AG09319 (cell line): ENCODE results near the gene HPS1.

ENCODE experiments used
- DNase-seq: peaks from one replicate; pipeline ENCODE4 v3.0.0-alpha.2; 2010; ENCODE audit warnings: low read depth; ENCODE audit errors: extremely low read depth
- TF ChIP-seq, protein P1 (sequence below): IDR thresholded peaks from 2 replicates; pipeline ENCODE4 v1.5.1; 2011; ENCODE audit warnings: low read depth, mild to moderate bottlenecking, inconsistent platforms, low read length, moderate library complexity

HPS1 gene

DNA sequence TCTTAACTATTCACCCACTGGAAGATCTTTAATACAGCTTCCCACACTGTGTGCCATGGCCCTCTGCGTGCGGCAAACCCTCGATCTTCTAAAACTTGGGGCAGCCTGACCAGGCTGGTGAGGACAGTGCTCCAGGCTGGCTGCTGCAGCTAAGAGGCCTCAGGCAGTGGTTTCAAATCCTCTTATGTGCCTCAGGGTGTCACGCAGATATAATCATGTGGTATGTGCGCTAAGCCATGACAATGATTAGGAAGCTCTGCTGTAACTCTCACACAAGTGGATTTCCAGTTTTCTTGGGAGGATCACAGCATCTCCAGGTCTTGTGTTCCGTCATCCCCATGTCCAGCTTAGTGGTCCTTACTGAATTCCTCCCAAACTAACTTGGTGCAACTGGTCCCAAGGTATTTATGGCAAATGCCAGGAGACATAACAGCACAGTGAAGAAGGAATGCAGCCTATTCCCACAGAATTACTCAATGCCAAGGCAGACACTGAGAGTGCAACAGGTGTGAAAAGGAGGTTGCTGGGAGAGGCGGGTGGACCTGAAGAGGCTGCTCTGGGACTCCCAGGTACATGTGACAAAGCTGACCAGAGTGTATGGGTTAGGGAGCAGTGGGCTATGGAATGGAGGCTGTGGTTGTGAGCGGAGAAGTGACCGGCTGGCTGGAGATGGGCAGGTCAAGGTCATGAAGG is 2.3 kb downstream of the HPS1 start:
- TF ChIP-seq, protein P1, sequence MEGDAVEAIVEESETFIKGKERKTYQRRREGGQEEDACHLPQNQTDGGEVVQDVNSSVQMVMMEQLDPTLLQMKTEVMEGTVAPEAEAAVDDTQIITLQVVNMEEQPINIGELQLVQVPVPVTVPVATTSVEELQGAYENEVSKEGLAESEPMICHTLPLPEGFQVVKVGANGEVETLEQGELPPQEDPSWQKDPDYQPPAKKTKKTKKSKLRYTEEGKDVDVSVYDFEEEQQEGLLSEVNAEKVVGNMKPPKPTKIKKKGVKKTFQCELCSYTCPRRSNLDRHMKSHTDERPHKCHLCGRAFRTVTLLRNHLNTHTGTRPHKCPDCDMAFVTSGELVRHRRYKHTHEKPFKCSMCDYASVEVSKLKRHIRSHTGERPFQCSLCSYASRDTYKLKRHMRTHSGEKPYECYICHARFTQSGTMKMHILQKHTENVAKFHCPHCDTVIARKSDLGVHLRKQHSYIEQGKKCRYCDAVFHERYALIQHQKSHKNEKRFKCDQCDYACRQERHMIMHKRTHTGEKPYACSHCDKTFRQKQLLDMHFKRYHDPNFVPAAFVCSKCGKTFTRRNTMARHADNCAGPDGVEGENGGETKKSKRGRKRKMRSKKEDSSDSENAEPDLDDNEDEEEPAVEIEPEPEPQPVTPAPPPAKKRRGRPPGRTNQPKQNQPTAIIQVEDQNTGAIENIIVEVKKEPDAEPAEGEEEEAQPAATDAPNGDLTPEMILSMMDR, result no peak
- no peak for DNase-seq

DNA sequence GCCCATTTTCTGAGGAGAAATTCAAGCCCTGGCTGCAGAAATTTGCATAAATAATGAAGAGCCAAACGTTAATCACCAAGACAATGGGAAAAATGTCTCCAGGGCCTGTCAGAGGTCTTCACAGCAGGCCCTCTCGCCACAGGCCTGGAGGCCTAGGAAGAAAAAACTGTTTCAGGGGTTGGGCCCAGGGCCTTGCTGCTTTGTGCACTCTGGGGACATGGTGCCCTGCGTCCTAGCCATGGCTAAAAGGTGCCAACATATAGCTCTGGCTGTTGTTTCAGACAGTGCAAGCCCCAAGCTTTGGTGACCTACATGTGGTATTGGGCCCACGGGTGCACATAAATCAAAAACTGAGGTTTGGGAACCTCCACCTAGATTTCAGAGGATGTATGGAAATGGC is 8.0 kb downstream of the HPS1 start:
- TF ChIP-seq, protein P1, result no peak
- DNase-seq, result no peak

DNA sequence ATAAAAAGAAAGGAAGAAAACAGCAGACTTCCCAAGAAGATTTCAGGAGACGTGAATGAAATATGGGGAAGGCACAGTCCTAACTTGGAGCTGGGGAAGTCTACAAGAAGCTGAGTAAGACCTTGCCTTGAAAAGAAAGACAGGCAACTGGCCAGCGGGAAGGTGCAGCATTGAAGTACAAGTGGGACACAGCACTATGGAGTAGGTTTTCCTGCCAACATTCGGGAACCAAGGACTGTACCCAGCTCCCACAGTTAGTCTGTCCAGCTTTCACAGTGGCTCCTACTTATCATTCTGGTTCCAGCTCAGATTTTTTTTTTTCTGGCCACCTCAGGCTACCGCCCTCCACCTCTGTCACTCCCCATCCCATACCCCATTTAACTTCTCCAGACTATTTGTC is 10.0 kb downstream of the HPS1 start:
- TF ChIP-seq, protein P1, result no peak
- DNase-seq, result no peak

DNA sequence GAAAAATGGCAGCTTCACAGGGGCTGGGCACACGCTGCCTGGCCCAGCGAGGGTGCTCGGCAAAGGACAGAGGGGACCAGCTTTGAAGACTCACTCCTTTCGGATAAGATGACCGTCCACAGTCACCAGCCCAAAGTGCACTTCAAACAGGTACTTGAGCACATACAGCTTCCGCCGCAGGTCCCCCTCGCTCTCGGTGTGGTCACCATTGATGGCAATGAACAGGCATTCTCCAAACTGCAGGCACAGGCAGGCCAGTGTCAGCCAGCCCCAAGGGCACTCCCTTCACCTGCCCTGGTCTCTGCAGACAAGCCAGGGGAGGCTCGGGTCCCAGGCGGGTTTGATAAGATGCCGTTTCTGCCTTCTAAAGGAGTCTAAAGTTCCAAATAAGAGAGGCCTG is 11.6 kb downstream of the HPS1 start:
- no peak for DNase-seq
- TF ChIP-seq, protein P1, result no peak

DNA sequence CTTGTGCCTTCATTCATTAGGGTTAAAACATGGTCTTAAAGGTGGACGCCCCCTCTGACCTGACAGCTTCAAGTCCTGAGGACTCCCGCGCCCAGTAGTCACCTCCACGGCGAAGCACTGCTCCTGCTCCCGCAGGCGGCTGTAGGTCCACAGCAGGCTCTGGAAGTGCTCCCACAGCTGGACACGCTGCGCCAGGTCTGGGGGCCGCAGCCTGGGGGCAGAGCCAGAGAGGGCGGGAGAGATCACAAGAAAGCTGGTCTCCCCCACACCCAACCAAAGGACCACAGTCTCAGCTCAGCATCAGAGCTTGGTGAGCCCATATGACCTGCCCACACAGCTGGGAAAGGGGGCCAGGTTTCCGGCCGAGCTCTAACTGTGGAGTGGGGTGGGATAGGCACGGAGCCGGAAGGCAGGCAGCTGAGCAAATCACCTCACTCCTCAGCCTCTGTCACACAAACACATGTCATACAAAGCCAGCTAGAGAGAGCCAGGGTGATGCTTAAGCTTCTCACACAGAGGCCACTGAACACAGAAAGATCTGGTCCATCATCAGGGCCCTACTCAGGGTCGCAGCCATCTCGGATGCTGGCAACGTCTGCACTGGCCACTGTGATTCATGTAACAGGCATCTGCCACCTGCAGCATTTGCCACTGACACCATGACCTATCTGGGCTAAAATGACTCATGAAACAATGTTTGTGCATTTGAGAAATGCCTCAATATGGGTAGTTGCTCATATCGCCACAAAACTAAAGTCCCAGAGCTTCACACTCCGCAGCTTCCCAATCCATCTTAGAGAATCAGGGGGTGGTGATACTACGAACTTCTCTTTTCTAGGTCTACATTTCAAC is 12.6 kb downstream of the HPS1 start:
- no peak for DNase-seq
- TF ChIP-seq, protein P1, result no peak

DNA sequence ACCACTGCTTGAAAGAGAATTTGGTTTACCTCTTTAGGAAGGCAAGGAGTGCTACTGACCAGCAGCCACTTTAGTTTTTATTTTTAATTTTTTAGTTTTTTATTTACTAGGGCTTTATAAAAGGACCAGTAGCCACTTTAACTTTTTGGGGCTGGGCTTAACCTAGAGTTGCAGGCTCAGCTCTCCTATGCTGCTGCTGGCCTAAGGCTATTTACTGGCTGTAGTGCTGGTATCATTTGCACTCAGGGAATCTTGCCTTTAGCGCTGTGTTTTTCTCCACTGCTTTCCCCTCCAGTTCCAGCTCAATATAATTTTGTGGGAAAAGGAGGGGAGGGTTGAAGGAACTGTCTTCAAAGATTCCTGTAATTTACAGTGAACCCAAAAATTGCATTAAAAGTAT is 13.4 kb downstream of the HPS1 start:
- TF ChIP-seq, protein P1, result no peak
- DNase-seq, result no peak

DNA sequence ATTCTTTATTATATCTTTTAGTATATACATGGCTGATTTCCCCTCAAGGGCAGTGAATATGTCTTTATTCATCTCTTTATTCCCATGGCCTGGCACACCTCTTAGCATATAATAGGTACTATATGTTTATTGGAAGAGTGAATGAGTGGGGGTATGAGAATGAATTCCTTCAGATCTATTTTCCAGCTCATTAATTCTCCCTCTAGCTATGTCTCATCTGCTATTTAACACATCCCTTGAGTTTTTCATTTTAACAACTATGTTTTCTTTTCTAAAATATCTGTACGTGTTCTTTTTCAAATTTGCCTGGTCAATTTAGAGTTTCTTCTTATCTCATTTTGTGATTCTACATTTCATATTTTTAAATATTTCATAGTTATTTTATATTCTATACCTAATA is 14.4 kb downstream of the HPS1 start:
- no peak for DNase-seq
- TF ChIP-seq, protein P1, result no peak
